DMS114 treated with DMSO at 0.1 percent for 48 hours (cell line): ENCODE results near the gene CLBA1.
"Not testable (repeated sequence)": the region's sequence is repeated elsewhere in the genome, so short reads cannot be mapped to it uniquely, and the experiment has no call there.

Source experiments
- DNase-seq: peaks from one replicate; lab custom pipeline; 2025; ENCODE audit not compliant: unreplicated experiment; lab: John Stamatoyannopoulos, UW

Gene CLBA1

DNA sequence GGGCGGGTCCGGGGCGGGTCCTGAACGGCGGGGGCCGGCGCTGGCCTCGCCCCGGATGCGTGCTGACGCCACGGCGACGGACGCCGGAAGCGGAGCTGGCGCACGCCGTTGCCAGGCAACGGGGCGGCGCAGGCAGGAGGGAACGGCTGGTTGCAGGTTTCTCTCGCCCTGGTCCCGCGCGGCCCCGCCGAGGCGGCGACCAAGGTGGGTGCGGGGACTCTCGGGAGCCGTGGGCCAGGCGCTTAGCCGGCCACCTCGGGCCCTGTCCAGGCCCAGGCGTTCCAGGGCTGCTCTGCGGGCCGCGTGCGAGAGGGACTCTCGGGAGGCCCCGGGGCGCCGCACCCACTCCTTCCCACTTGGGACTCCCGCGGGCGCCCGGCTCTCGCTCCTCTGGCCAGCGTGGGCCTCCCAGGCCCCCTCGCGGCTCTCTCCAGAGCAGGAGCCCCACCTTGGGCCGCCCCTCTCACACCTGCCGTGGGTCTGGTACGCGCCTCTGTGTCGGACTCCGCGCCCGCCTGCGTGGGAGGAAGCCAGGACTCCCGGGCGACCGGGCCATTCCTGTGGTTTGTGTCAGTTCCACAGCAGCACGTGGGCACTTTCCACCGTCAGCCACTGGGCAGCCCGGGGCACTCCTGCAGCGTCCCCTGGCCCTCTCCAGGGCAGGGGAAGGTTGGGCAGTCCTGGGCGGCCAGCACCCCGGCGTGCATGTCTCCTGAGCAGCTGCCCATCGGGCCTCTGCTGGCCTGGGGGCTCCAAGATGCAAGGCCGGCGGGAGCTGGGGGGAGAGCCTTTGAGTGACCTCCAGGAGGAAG is at the start of gene CLBA1:
CLBA1 (plus strand) TSS at position 114 of the 812 bp plus-strand sequence; CDS start at position 758, 644 bp downstream.
- DNase-seq, result peak; percentile 56

DNA sequence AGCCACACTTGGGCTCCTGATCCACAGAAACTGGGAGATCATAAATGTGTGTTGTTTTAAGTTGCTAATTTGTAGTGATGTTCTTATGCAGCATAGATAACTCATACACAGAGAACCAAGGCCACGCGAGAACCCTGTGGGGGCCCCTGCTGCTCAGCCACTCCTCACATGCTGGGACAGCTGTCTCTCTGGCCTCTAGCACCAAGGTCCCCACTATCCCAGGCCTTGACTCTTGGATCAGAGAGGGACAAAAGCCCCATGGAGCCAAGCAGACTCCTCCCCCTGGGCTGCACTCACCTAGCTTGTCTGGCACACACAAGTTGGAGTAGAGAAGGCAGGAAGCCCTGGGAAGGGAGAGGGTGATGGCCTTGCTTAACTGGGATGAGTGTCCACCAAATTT is 49.6 kb upstream of the CLBA1 start:
- no peak for DNase-seq

DNA sequence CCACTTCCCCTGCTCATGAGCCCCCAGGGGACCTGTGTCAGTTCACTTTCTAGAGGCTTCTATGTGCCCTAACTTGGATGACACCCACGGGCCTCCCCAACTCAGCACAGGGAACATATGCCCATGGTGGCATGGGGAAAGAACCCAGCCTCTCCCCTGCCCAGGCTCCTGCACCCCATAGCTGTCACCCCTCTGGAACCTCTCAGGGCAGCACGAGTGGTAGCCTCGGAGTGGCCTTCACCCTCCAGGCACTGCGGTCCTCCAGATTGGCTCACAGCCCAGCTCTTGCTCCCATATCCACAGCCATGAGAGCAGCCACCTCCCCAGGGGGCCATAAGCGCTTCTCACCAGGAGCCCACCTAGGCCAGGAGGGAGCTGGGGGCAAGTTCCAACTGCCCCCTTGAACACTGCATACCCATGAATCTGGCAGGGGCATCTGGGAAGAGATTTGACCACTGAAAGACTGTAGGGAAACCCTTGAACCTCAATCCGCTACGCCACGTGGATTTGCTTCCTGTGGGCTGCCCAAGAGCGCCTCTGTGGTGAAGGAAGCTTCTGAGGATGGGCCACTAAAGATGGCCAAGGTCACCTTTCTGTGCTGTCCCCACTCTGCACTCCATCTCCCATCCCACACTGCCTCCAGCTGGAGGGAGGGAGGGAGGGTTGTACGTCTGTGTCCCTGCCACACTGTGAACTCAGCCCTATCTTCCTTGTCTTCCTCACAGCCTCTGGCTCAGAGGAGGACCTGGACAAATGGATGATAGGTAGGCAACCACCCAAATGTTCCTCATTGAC is 49.0 kb upstream of the CLBA1 start:
- DNase-seq, result no peak

DNA sequence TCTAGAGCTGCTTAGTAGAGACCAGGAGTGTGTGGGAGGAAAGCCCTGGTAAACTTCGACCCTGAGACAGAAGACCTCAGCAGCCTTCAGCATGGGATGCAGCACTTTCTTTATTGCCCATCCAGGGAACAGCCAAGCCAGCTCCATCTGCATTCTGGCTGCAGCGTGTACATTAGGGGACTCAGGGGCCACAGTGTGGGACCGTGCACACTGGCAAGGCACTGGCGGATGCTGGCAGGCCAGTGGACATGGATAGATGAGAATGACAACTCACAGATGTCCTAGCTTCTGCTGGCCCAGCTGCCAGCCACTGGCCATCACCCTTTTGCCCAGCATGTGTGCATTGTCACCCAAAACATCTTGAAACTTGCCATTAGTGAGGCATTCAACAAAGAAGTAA is 48.4 kb upstream of the CLBA1 start:
- DNase-seq, result no peak

DNA sequence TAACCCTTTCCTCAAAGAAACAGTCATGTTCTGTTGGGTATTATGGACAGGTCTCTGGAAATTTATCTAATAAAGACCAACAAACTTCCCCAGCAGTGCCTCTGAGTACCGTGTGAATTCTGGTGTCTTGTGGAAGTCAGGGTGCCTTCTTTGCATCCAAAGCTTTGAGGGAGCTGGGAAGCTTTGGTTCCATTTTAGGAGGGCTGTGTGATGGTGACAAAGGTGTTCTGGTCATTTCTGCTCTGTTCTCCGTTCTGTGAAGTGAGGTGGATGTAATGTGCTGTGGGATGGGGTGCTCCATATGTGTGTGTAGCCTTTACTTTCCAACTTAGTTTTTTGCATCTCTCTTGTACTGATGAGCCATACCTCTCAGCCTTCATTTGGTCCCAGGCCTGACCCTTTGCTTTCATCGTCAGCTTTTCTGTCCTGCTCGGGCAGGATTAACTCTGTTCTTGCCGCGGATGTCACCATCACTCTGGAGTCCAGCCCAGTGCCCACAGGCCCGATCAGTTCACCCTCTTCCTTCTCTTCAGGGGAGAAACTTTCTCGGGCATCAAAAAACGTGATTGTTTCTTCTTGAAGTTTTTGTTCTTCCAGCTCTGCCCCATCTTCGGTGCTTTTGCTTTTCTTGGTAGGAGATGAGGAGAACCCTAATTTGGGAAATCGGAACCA is 47.8 kb upstream of the CLBA1 start:
- no peak for DNase-seq

DNA sequence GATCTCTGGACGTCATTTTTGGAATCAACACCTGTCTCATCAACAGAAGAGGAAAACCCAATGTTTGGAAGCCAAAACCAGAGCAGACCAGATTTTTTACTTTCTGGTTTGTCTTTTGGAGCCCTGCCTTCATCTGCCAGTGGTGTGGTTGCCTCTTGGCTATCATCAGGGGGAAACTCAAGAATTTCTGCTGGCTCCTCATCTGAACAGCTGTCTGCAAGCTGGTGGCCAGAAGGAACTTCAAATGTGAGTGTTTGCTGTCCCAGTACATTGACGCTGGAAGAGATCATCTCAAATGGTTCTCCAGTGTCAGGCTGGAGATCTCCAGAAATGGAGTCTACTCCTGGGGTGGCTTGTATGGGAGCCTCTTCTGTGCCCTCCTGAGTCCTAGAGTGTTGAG is 47.2 kb upstream of the CLBA1 start:
- DNase-seq, result no peak

DNA sequence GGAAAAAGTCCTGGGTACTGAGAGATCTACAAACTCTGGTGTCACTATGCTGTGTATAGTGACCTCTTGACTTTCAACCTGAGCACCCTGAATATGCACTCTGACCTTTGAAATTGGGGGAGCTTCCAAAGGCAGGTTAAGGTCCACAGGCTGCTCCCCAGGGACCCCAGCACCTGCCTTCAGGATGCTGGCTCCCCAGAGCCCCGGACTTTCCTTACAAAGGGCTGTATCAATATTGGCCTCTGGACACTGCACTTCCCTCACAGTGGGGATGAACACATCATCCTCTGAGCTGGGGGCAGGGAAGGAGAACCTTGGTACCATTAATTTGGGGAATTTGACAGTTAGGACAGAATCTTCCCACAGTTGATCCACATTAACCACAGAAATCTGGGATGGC is 46.6 kb upstream of the CLBA1 start:
- no peak for DNase-seq

DNA sequence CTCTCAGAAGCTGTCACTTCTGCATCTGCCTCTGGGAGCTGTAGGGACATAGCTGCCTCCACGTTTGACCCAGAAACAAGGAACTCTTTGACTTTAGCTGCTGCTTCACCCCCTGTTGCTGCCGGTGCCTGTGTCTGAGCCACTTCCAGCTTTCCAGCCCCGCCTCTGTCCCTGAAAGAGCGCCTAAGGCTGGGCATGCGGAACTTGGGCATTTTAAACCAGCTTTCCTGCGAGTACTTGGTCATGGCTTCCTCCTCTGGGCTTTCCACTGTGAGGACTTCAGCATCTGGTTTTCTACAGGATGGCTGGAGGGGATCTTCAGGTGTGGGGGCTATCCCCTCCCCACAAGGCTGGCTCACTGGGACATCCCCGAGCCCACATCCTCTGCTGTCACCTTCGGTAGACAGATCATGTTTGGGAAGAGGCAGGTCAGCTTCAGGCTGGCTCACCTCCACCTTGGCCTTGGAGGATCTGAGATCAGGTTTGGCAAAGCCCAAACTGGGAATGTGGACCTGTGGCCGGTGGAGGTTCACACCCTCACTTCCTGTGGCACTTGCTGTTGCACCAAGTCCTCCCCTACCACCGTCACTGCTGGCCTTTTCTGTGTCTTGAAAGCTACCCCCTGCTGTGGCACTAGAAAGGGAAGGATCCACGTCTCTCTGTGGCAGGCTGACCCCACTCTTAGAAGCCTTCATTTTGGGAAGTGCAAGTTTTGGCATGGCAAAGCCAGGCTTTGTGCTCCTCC is 45.8 kb upstream of the CLBA1 start:
- DNase-seq, result no peak

DNA sequence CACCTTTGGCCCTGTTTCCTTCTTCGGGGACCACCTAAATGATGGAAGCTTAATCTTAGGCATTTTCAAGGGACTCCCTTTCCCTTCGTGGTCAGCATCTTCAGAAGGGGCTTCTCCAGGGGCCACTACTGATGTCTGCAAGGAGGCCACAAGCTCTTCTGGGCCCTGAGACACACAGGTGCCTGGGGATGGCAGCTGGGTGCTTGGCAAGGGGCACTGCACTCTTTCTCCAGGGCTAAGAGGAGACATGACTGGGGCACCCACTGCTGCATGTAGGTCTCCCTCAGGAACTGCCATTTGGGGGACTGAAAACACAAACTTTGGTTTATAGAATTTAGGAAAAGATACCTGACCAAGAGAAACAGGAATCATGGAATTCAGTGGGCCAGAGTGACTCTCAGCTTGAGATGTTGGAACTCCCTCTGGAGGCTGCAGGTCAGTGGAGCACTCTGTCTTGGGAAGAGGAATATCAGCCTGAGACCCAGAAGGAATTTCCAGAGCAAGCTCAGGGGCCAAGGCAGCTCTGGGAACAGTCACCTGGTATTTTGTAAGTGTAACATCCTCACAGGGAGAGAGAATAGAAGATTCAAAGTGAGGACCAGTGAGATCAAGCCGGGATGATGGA is 45.0 kb upstream of the CLBA1 start:
- peak; percentile 27 for DNase-seq

DNA sequence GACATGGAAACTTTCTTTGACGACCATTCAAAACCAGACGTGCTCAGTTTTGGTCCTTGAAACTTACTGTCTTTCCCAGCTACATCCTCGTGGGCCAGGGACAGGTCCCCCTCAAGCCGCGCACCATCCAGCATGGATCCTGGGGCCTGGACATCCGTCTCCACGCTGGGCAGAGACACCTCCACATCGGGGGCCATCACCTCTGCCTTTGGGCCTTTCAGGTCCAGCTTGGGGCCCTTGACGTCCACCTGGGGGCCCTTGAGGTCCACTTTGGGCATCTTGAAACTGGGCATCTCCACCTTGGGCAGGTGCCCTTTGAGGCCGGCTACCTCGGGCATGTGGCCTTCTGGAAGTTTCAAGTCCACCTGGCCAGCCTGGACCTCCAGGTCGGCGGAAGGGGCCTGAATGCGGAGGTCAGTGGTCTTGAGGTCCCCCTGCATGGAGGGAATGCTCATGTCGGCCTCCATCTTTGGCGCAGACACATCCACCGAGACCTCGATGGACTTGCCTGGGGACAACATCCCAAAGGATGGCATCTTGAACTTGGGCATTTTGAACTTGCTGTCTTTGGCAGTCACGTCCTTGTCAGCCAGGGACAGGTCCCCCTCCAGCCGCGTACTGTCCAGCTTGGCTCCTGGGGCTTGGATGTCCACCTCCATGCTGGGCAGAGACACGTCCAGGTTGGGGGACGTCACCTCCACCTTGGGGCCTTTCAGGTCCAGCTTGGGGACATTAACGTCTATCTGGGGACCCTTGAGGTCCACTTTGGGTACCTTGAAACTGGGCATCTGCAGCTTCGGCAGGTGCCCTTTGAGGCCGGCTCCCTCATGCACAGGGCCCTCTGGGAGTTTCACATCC is 43.9 kb upstream of the CLBA1 start:
- no peak for DNase-seq

DNA sequence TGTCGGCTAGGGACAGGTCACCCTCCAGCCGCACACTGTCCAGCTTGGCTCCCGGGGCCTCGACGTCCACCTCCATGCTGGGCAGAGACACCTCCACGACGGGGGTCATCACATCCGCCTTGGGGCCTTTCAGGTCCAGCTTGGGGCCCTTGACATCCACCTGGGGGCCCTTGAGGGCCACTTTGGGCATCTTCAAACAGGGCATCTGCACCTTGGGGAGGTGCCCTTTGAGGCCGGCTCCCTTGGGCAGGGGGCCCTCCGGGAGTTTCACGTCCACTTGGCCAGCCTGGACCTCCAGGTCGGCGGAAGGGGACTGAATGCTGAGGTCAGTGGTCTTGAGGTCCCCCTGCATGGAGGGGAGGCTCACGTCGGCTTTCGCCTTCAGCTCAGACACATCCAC is 43.0 kb upstream of the CLBA1 start:
- DNase-seq, result no peak

DNA sequence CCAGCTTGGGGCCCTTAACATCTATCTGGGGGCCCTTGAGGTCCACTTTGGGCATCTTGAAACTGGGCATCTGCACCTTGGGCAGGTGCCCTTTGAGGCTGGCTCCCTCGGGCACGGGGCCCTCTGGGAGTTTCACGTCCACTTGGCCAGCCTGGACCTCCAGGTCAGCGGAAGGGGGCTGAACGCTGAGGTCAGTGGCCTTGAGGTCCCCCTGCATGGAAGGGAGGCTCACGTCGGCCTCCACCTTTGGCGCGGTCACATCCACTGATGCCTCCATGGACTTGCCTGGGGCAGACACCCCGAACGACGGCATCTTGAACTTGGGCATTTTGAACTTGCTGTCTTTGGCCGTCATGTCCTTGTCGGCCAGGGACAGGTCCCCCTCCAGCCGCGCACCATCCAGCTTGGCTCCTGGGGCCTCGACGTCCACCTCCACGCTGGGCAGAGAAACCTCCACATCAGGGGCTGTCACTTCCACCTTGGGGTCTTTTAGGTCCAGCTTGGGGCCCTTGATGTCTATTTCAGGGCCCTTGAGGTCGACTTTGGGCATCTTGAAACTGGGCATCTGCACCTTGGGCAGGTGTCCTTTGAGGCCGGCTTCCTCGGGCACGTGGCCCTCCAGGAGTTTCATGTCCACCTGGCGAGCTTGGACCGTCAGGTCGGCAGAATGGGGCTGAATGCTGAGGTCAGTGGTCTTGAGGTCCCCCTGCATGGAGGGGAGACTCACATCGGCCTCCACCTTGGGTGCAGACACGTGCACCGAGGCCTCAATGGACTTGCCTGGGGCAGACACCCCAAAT is 42.2 kb upstream of the CLBA1 start:
- DNase-seq, result not testable (repeated sequence)

DNA sequence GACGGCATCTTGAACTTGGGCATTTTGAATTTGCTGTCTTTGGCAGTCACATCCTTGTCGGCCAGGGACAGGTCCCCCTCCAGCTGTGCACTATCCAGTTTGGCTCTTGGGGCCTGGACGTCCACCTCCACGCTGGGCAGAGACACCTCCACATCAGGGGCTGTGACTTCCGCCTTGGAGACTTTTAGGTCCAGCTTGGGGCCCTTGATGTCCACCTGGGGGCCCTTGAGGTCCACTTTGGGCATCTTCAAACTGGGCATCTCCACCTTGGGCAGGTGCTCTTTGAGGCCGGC is 41.6 kb upstream of the CLBA1 start:
- not testable (repeated sequence) for DNase-seq

DNA sequence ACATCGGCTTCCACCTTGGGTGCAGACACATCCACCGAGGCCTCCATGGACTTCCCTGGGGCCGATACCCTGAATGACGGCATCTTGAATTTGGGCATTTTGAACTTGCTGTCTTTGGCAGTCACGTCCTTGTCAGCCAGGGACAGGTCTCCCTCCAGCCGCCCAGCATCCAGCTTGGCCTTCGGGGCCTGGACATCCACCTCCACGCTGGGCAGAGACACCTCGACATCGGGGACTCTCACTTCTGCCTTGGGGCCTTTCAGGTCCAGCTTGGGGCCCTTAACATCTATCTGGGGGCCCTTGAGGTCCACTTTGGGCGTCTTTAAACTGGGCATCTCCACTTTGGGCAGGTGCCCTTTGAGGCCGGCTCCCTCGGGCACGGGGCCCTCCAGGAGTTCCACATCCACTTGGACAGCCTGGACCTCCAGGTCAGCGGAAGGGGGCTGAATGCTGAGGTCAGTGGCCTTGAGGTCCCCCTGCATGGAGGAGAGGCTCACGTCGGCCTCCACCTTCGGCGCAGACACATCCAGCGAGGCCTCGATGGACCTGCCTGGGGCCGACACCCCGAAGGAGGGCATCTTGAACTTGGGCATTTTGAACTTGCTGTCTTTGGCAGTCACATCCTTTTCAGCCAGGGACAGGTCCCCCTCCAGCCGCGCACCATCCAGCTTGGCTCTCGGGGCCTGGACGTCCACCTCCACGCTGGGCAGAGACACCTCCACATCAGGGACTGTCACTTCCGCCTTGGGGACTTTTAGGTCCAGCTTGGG is 41.0 kb upstream of the CLBA1 start:
- not testable (repeated sequence) for DNase-seq

DNA sequence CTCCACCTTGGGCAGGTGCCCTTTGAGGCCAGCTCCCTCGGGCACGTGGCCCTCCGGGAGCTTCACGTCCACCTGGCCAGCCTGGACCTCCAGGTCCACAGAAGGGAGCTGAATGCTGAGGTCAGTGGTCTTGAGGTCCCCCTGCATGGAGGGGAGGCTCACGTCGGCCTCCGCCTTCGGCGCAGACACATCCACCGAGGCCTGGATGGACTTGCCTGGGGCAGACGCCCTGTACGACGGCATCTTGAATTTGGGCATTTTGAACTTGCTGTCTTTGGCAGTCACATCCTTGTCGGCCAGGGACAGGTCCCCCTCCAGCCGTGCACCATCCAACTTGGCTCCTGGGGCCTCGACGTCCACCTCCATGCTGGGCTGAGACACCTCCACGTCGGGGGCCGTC is 40.3 kb upstream of the CLBA1 start:
- DNase-seq, result not testable (repeated sequence)

DNA sequence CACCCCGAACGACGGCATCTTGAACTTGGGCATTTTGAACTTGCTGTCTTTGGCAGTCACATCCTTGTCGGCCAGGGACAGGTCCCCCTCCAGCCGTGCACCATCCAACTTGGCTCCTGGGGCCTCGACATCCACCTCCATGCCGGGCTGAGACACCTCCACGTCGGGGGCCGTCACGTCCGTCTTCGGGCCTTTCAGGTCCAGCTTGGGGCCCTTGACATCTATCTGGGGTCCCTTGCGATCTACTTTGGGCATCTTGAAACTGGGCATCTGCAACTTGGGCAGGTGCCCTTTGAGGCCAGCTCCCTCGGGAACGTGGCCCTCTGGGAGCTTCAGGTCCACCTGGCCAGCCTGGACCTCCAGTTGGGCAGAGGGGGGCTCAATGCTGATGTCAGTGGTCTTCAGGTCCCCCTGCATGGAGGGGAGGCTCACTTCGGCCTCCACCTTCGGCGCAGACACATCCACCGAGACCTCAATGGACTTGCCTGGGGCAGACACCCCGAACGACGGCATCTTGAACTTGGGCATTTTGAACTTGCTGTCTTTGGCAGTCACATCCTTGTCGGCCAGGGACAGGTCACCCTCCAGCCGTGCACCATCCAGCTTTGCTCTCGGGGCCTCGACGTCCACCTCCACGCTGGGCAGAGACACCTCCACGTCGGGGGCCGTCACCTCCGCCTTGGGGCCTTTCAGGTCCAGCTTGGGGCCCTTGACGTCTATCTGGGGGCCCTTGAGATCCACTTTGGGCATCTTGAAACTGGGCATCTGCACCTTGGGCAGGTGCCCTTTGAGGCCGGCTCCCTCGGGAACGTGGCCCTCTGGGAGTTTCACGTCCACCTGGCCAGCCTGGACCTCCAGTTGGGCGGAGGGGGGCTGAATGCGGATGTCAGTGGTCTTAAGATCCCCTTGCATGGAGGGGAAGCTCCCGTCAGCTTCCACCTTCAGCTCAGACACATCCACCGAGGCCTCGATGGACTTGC is 39.3 kb upstream of the CLBA1 start:
- not testable (repeated sequence) for DNase-seq

DNA sequence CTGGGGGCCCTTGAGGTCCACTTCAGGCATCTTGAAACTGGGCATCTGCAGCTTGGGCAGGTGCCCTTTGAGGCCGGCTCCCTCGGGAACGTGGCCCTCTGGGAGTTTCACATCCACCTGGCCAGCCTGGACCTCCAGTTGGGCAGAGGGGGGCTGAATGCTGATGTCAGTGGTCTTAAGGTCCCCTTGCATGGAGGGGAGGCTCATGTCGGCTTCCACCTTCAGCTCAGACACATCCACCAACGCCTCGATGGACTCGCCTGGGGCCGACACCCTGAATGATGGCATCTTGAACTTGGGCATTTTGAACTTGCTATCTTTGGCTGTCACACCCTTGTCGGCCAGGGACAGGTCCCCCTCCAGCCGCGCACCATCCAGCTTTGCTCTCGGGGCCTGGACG is 38.4 kb upstream of the CLBA1 start:
- not testable (repeated sequence) for DNase-seq
